HCT116 (cell line): ENCODE data around the gene NELL1. TPM values are rescaled to one million over a fixed set of nuclear protein-coding genes. Genes with fewer than 3 reads are reported as not detected.

Experiments used
- ATAC-seq: fragments of 200-7000 bp; cut with Tn5 transposase; 2 replicates; pipeline ENCODE4 v1.9.1; 2020; ENCODE audit warnings: mild to moderate bottlenecking, moderate library complexity
- BruUV-seq: library from RNA; stranded (reverse); fragments of 400-500 nt; replicated peaks from 2 replicates; lab custom pipeline; 2021; lab: Mats Ljungman, UMichigan
- CTCF ChIA-PET: fragments of 300-600 bp; sonication (Branson Sonifier 250); formaldehyde crosslinking; loops from one replicate; lab custom pipeline; 2021; ENCODE audit warnings: antibody characterized with exemption; lab: Charles Lee
- POLR2A ChIA-PET: fragments of 300-600, 350-600 bp; sonication (Branson Sonifier 250); formaldehyde crosslinking; loops from one replicate; lab custom pipeline; 2021; ENCODE audit warnings: antibody characterized with exemption; lab: Charles Lee
- RAD21 ChIA-PET, 2 experiments: fragments of 300-600 bp; sonication (Branson Sonifier 250); formaldehyde crosslinking; loops; one replicate each; lab custom pipeline; 2023; ENCODE audit warnings: low total read pairs in 2 of 2; ENCODE audit not compliant: uncharacterized antibody in 2 of 2, unreplicated experiment in 2 of 2, low non-redundant PET in 1 of 2; lab: Charles Lee
- DNase-seq: peaks from one replicate; pipeline ENCODE4 v3.0.0-alpha.2; 2010; ENCODE audit warnings: low read depth, low spot score
- H2AFZ ChIP-seq: fragments of 200-600 bp; shearing (Covaris generic), sonication (generic); 2 replicates; pipeline ENCODE4 v1.6.1; 2017; ENCODE audit warnings: low read depth, mixed run types, mixed read lengths, antibody characterized with exemption, low read length; ENCODE audit not compliant: poor library complexity, severe bottlenecking
- H3K27ac ChIP-seq: 2 replicates; pipeline ENCODE4 v1.5.1; 2012; ENCODE audit warnings: low read depth, low read length
- H3K27me3 ChIP-seq: fragments of 200-600 bp; sonication (generic); 2 replicates; pipeline ENCODE4 v1.6.1; 2016; ENCODE audit warnings: mixed run types, low read length, mixed read lengths; ENCODE audit not compliant: insufficient read depth
- H3K36me3 ChIP-seq, 2 experiments: fragments of 200-500 bp in 1 of 2; fragments of 200-600 bp in 1 of 2; sonication (Bioruptor generic) in 1 of 2; sonication (generic) in 1 of 2; 2 replicates each; pipeline versions ENCODE4 v1.5.1 to v1.6.1; 2014 to 2016; ENCODE audit warnings: low read length in 2 of 2, inconsistent platforms in 1 of 2, mixed read lengths in 1 of 2, mixed run types in 1 of 2; ENCODE audit not compliant: insufficient read depth in 2 of 2, control insufficient read depth in 1 of 2
- H3K4me1 ChIP-seq, 2 experiments: fragments of 200-600 bp in 1 of 2; sonication (generic) in 1 of 2; 2 replicates each; pipeline versions ENCODE4 v1.5.1 to v1.6.1; 2012 to 2017; ENCODE audit warnings: low read length in 2 of 2, inconsistent platforms in 1 of 2, mild to moderate bottlenecking in 1 of 2, mixed read lengths in 1 of 2, mixed run types in 1 of 2, moderate library complexity in 1 of 2; ENCODE audit not compliant: insufficient read depth in 2 of 2, control insufficient read depth in 1 of 2
- H3K4me2 ChIP-seq: fragments of 200-600 bp; sonication (generic); 2 replicates; pipeline ENCODE4 v1.6.1; 2017; ENCODE audit warnings: mixed run types, low read length, mixed read lengths
- H3K4me3 ChIP-seq, 2 experiments: fragments of 200-600 bp in 1 of 2; sonication (generic) in 1 of 2; replicated peaks in 1 of 2; 2 replicates each; pipeline ENCODE4 v1.5.1; 2011 to 2016; ENCODE audit warnings: low read length in 2 of 2, control low read depth in 1 of 2, low read depth in 1 of 2, mild to moderate bottlenecking in 1 of 2, mixed read lengths in 1 of 2, mixed run types in 1 of 2
- H3K79me2 ChIP-seq: fragments of 200-600 bp; sonication (generic); 2 replicates; pipeline ENCODE4 v1.6.1; 2017; ENCODE audit warnings: mild to moderate bottlenecking, mixed run types, low read length, moderate library complexity, mixed read lengths; ENCODE audit not compliant: insufficient read depth
- H3K9ac ChIP-seq: fragments of 200-600 bp; sonication (generic); 2 replicates; pipeline ENCODE4 v1.6.1; 2016; ENCODE audit warnings: low read length, mixed read lengths
- H3K9me2 ChIP-seq: fragments of 200-600 bp; sonication (generic), shearing (Covaris generic); 2 replicates; pipeline ENCODE4 v1.6.1; 2017; ENCODE audit warnings: mixed run types, mild to moderate bottlenecking, moderate library complexity; ENCODE audit not compliant: insufficient read depth
- H3K9me3 ChIP-seq, 2 experiments: fragments of 200-500 bp in 1 of 2; fragments of 200-600 bp in 1 of 2; sonication (Bioruptor generic) in 1 of 2; sonication (generic) in 1 of 2; 2 replicates each; pipeline ENCODE4 v1.6.1; 2014 to 2017; ENCODE audit warnings: low read length in 2 of 2, mixed read lengths in 2 of 2, inconsistent platforms in 1 of 2, low read depth in 1 of 2, mild to moderate bottlenecking in 1 of 2, mixed run types in 1 of 2, moderate library complexity in 1 of 2; ENCODE audit not compliant: control insufficient read depth in 1 of 2, insufficient read depth in 1 of 2
- H4K20me1 ChIP-seq: fragments of 200-600 bp; sonication (generic), shearing (Covaris generic); 2 replicates; pipeline ENCODE4 v1.6.1; 2017; ENCODE audit warnings: mixed run types, mild to moderate bottlenecking, moderate library complexity; ENCODE audit not compliant: insufficient read depth
- ATF3 ChIP-seq: IDR thresholded peaks from 2 replicates; pipeline ENCODE4 v1.6.1; 2012
- CBX3 ChIP-seq: IDR thresholded peaks from 2 replicates; pipeline ENCODE4 v1.6.1; 2012; ENCODE audit warnings: low read depth
- CEBPB ChIP-seq: IDR thresholded peaks from 2 replicates; pipeline ENCODE4 v1.6.1; 2012; ENCODE audit warnings: low read depth
- EGR1 ChIP-seq: IDR thresholded peaks from 2 replicates; pipeline ENCODE4 v1.6.1; 2012; ENCODE audit warnings: low read depth
- ELF1 ChIP-seq: IDR thresholded peaks from 2 replicates; pipeline ENCODE4 v1.6.1; 2012; ENCODE audit warnings: low read depth, borderline replicate concordance
- EZH2 ChIP-seq: fragments of 200-600 bp; sonication (generic); IDR thresholded peaks from 2 replicates; pipeline ENCODE4 v1.6.1; 2017; ENCODE audit warnings: antibody characterized with exemption, mixed run types
- EZH2phosphoT487 ChIP-seq: fragments of 200-600 bp; IDR thresholded peaks from 2 replicates; pipeline ENCODE4 v1.6.1; 2018; ENCODE audit warnings: antibody characterized with exemption, borderline replicate concordance
- FOSL1 ChIP-seq: IDR thresholded peaks from 2 replicates; pipeline ENCODE4 v1.6.1; 2012; ENCODE audit warnings: low read depth
- MAX ChIP-seq: IDR thresholded peaks from 2 replicates; pipeline ENCODE4 v1.6.1; 2012
- POLR2A ChIP-seq: IDR thresholded peaks from 2 replicates; pipeline ENCODE4 v1.7.0; 2011; ENCODE audit warnings: borderline replicate concordance; ENCODE audit not compliant: insufficient read depth, insufficient read length; ENCODE audit errors: extremely low read depth
- POLR2AphosphoS5 ChIP-seq: IDR thresholded peaks from 2 replicates; pipeline ENCODE4 v1.6.1; 2011; ENCODE audit warnings: mild to moderate bottlenecking, low read depth, low read length, moderate library complexity
- REST ChIP-seq: IDR thresholded peaks from 2 replicates; pipeline ENCODE4 v1.6.1; 2012; ENCODE audit warnings: low read depth
- SP1 ChIP-seq: IDR thresholded peaks from 2 replicates; pipeline ENCODE4 v1.6.1; 2012; ENCODE audit warnings: low read depth
- SRF ChIP-seq: IDR thresholded peaks from 2 replicates; pipeline ENCODE4 v1.6.1; 2012; ENCODE audit warnings: low read depth
- TCF7L2 ChIP-seq: IDR thresholded peaks from 2 replicates; pipeline ENCODE4 v1.7.0; 2011; ENCODE audit warnings: borderline replicate concordance, inconsistent platforms; ENCODE audit not compliant: insufficient read depth, insufficient read length; ENCODE audit errors: extremely low read depth
- YY1 ChIP-seq: IDR thresholded peaks from 2 replicates; pipeline ENCODE4 v1.6.1; 2011; ENCODE audit warnings: low read length, low read depth, moderate library complexity, mild to moderate bottlenecking; ENCODE audit not compliant: insufficient replicate concordance; ENCODE audit errors: extremely low read depth
- ZBTB33 ChIP-seq: IDR thresholded peaks from 2 replicates; pipeline ENCODE4 v1.6.1; 2011; ENCODE audit warnings: mild to moderate bottlenecking, low read length, moderate library complexity; ENCODE audit not compliant: insufficient replicate concordance; ENCODE audit errors: extremely low read depth
- ZFX ChIP-seq: fragments of 450-650 bp; IDR thresholded peaks from 2 replicates; pipeline ENCODE4 v1.6.1; 2017
- ZNF274 ChIP-seq: fragments of 200-500 bp; sonication (Bioruptor generic); IDR thresholded peaks from 2 replicates; pipeline ENCODE4 v1.6.1; 2014; ENCODE audit warnings: mild to moderate bottlenecking, low read depth, low read length, inconsistent platforms
- intact Hi-C: fragments of 100-400 bp; cut with micrococcal nuclease; formaldehyde crosslinking; loops from 2 replicates; pipeline ENCODE4 v1.10.0; 2022
- total RNA-seq: library from RNA; stranded (reverse); gene quantifications from one replicate; pipeline ENCODE4 v1.2.1, GENCODE V29; 2021; ENCODE audit not compliant: unreplicated experiment

The NELL1 gene
- total RNA-seq, 1 experiment from 2014 or later, result not detected

GRCh38 chr11:20621679-20622078 lies 47.7 kb upstream of the NELL1 start:
- Histone ChIP-seq H3K9me3 (no peaks in the 10 kb centered on the region), H3K36me3 (no peaks in the 10 kb centered on the region), H3K27ac (no peak overlapping the region), H3K27me3 (peaks cover 45% of the 10 kb centered on the region; the same call in 1 of the 2 replicates), H2AFZ (no peak overlapping the region), H4K20me1 (no peaks in the 10 kb centered on the region), H3K9me2 (no peaks in the 10 kb centered on the region), H3K79me2 (no peaks in the 10 kb centered on the region), H3K4me1 (no peaks in the 10 kb centered on the region), H3K4me2 (no peak overlapping the region), H3K4me3 (no peak overlapping the region), H3K9ac (no peak overlapping the region)
- no TSS peak for BruUV-seq
- no peak for DNase-seq
- CTCF ChIA-PET, result no interaction called here
- RAD21 ChIA-PET, result no interaction called here
- intact Hi-C loops, result no loop called here
- TF ChIP-seq EZH2phosphoT487, result no peak
- no peak for TF ChIP-seq ZNF274
- no peak for TF ChIP-seq MAX
- no peak for TF ChIP-seq FOSL1
- no peak for TF ChIP-seq EZH2
- no peak for TF ChIP-seq TCF7L2
- no peak for TF ChIP-seq EGR1
- TF ChIP-seq ATF3, result no peak
- TF ChIP-seq YY1, result no peak
- TF ChIP-seq REST, result no peak
- TF ChIP-seq ZFX, result no peak
- TF ChIP-seq SRF, result no peak
- TF ChIP-seq POLR2A, result no peak
- TF ChIP-seq SP1, result no peak
- TF ChIP-seq CBX3, result no peak
- no peak for TF ChIP-seq ZBTB33
- TF ChIP-seq CEBPB, result no peak
- TF ChIP-seq POLR2AphosphoS5, result no peak
- TF ChIP-seq ELF1, result no peak
- POLR2A ChIA-PET, result no interaction called here
- ATAC-seq, result no peak
